Measurements from ENCODE around the gene TSNAX.

TSNAX gene

GRCh38 chr1:231518485-231519034, 9.9 kb upstream of the TSNAX start:
- in situ Hi-C loops (cut with HindIII; ENCODE audit: low sequenced_read_pairs) = no loop called here

GRCh38 chr1:231519166-231519565, 9.3 kb upstream of the TSNAX start:
- in situ Hi-C loops (cut with HindIII; ENCODE audit: low sequenced_read_pairs) = no loop called here
- no peak overlapping the region for H3K4me3 ChIP-seq (ENCODE audit: low read depth, low read length)
- no peak for DNase-seq (ENCODE audit: low read depth)
- TF ChIP-seq CTCF (IDR thresholded peaks at IDR 0.05; ENCODE audit: low read depth, low read length, missing control alignments) = no peak

More at GRCh38 chr1:231518485-231519034, 9.9 kb upstream of the TSNAX start:
- no peak overlapping the region for H3K4me3 ChIP-seq (ENCODE audit: low read depth, low read length)
- no peak for TF ChIP-seq CTCF (IDR thresholded peaks at IDR 0.05; ENCODE audit: low read depth, low read length, missing control alignments)
- DNase-seq (ENCODE audit: low read depth) = no peak

GRCh38 chr1:231522038-231522437, 6.4 kb upstream of the TSNAX start:
- no peak for DNase-seq (ENCODE audit: low read depth)
- H3K4me3 ChIP-seq (ENCODE audit: low read depth, low read length) = no peak overlapping the region
- TF ChIP-seq CTCF (IDR thresholded peaks at IDR 0.05; ENCODE audit: low read depth, low read length, missing control alignments) = no peak
- in situ Hi-C loops (cut with HindIII; ENCODE audit: low sequenced_read_pairs) = no loop called here

- in situ Hi-C loops (cut with HindIII; ENCODE audit: low sequenced_read_pairs) = no loop called here
- H3K4me3 ChIP-seq (ENCODE audit: low read depth, low read length) = no peak overlapping the region
- no peak for TF ChIP-seq CTCF (IDR thresholded peaks at IDR 0.05; ENCODE audit: low read depth, low read length, missing control alignments)
- no peak for DNase-seq (ENCODE audit: low read depth)
Observed at GRCh38 chr1:231522931-231523642, 5.4 kb upstream of the TSNAX start.

GRCh38 chr1:231523816-231524215, 4.7 kb upstream of the TSNAX start:
- no peak overlapping the region for H3K4me3 ChIP-seq (ENCODE audit: low read depth, low read length)
- no peak for TF ChIP-seq CTCF (IDR thresholded peaks at IDR 0.05; ENCODE audit: low read depth, low read length, missing control alignments)
- in situ Hi-C loops (cut with HindIII; ENCODE audit: low sequenced_read_pairs) = no loop called here
- no peak for DNase-seq (ENCODE audit: low read depth)

GRCh38 chr1:231526536-231526935, 1.9 kb upstream of the TSNAX start:
- in situ Hi-C loops (cut with HindIII; ENCODE audit: low sequenced_read_pairs) = no loop called here
- H3K4me3 ChIP-seq (ENCODE audit: low read depth, low read length) = no peak overlapping the region
- DNase-seq (ENCODE audit: low read depth) = no peak
- TF ChIP-seq CTCF (IDR thresholded peaks at IDR 0.05; ENCODE audit: low read depth, low read length, missing control alignments) = no peak
